ENCODE data around the gene CPLANE2. TPM values are rescaled to one million over a fixed set of nuclear protein-coding genes. Genes with fewer than 3 reads are reported as not detected.
"Not testable (repeated sequence)": the region's sequence is repeated elsewhere in the genome, so short reads cannot be mapped to it uniquely, and the experiment has no call there.

The CPLANE2 gene
- total RNA-seq, 2 experiments from 2014 or later = 6.4 to 6.8 TPM

- Mint-ChIP-seq H3K4me1 (peaks cover 6% of the 10 kb centered on the region), H3K27ac (no peak overlapping the region), H3K9me3 (no peaks in the 10 kb centered on the region), H3K4me3 (no peak overlapping the region), H3K36me3 (ENCODE audit: low read depth) (peaks cover 2% of the 10 kb centered on the region), H3K27me3 (peaks cover 2% of the 10 kb centered on the region)
- DNase-seq = no peak
- POLR2A ChIA-PET = interaction anchor here (0.6 kb wide), 1 partner anchor 28 kb away, joined by 7 read pairs; no protein-coding TSS in a partner anchor
- CTCF ChIA-PET = interaction anchor here (1.3 to 2.2 kb wide), 2 partner anchors 66 to 120 kb away, joined by 3 to 9 read pairs; no protein-coding TSS in a partner anchor
Measured at GRCh38 chr1:16199157-16199501, 37.9 kb downstream of the CPLANE2 start.

GRCh38 chr1:16198444-16199156 lies 38.4 kb downstream of the CPLANE2 start:
- no peak overlapping the region for H3K27ac Mint-ChIP-seq
- CTCF ChIA-PET = interaction anchor here (0.6 to 2.2 kb wide), 3 partner anchors 66 to 354 kb away, joined by 3 to 9 read pairs (median 4); no protein-coding TSS in a partner anchor
- no peak for DNase-seq
- H3K4me3 Mint-ChIP-seq = no peak overlapping the region
- peaks cover 2% of the 10 kb centered on the region for H3K27me3 Mint-ChIP-seq
- POLR2A ChIA-PET = interaction anchor here (0.6 kb wide), 1 partner anchor 29 kb away, joined by 7 read pairs; no protein-coding TSS in a partner anchor
- peaks cover 6% of the 10 kb centered on the region for H3K4me1 Mint-ChIP-seq
- no peaks in the 10 kb centered on the region for H3K9me3 Mint-ChIP-seq
- H3K36me3 Mint-ChIP-seq (ENCODE audit: low read depth) = peaks cover 2% of the 10 kb centered on the region

- DNase-seq = no peak
- H3K9me3 Mint-ChIP-seq = no peaks in the 10 kb centered on the region
- ChIA-PET POLR2A (no interaction called here), CTCF (no interaction called here)
- H3K4me3 Mint-ChIP-seq = no peak overlapping the region
- H3K4me1 Mint-ChIP-seq = peaks cover 6% of the 10 kb centered on the region
- peaks cover 2% of the 10 kb centered on the region for H3K27me3 Mint-ChIP-seq
- no peaks in the 10 kb centered on the region for H3K36me3 Mint-ChIP-seq (ENCODE audit: low read depth)
- no peak overlapping the region for H3K27ac Mint-ChIP-seq
Measured at GRCh38 chr1:16196874-16197273, 40.1 kb downstream of the CPLANE2 start.

- H3K27me3 Mint-ChIP-seq; H3K36me3 Mint-ChIP-seq (ENCODE audit: low read depth); H3K9me3 Mint-ChIP-seq; H3K4me1 Mint-ChIP-seq; H3K4me3 Mint-ChIP-seq; POLR2A ChIA-PET; DNase-seq; CTCF ChIA-PET: not testable (repeated sequence)
- H3K27ac Mint-ChIP-seq = peak overlapping the region; percentile 47
Measured at GRCh38 chr1:16196139-16196538, 40.8 kb downstream of the CPLANE2 start.

- no peak for DNase-seq
- peaks cover 6% of the 10 kb centered on the region for H3K4me1 Mint-ChIP-seq
- H3K27ac Mint-ChIP-seq = no peak overlapping the region
- H3K4me3 Mint-ChIP-seq = no peak overlapping the region
- POLR2A ChIA-PET = no interaction called here
- H3K27me3 Mint-ChIP-seq = peaks cover 7% of the 10 kb centered on the region
- H3K9me3 Mint-ChIP-seq = no peaks in the 10 kb centered on the region
- no peaks in the 10 kb centered on the region for H3K36me3 Mint-ChIP-seq (ENCODE audit: low read depth)
- CTCF ChIA-PET = no interaction called here
Measured at GRCh38 chr1:16195518-16195905, 41.5 kb downstream of the CPLANE2 start.

- H3K9me3 Mint-ChIP-seq = no peaks in the 10 kb centered on the region
- peaks cover 8% of the 10 kb centered on the region for H3K27me3 Mint-ChIP-seq
- no peak overlapping the region for H3K4me3 Mint-ChIP-seq
- ChIA-PET POLR2A (no interaction called here), CTCF (interaction anchor here (2.5 kb wide), 1 partner anchor 109 kb away, joined by 10 read pairs; no protein-coding TSS in a partner anchor)
- no peak for DNase-seq
- peaks cover 4% of the 10 kb centered on the region for H3K4me1 Mint-ChIP-seq
- no peaks in the 10 kb centered on the region for H3K36me3 Mint-ChIP-seq (ENCODE audit: low read depth)
- H3K27ac Mint-ChIP-seq = no peak overlapping the region
Measured at GRCh38 chr1:16191916-16192546, 45.0 kb downstream of the CPLANE2 start.

GRCh38 chr1:16191309-16191708 lies 45.7 kb downstream of the CPLANE2 start:
- ChIA-PET CTCF (interaction anchor here (0.8 to 2.5 kb wide), 4 partner anchors 11 to 118 kb away, joined by 3 to 10 read pairs (median 4); partner anchors contain the start of gene FAM131C), POLR2A (no interaction called here)
- Mint-ChIP-seq H3K4me3 (no peak overlapping the region), H3K9me3 (no peaks in the 10 kb centered on the region), H3K4me1 (peaks cover 4% of the 10 kb centered on the region), H3K36me3 (ENCODE audit: low read depth) (no peaks in the 10 kb centered on the region), H3K27ac (no peak overlapping the region), H3K27me3 (peaks cover 8% of the 10 kb centered on the region)
- DNase-seq = no peak

- POLR2A ChIA-PET = no interaction called here
- CTCF ChIA-PET = interaction anchor here (0.6 to 2.5 kb wide), 6 partner anchors 15 to 123 kb away, joined by 3 to 11 read pairs (median 6); partner anchors contain the start of gene FAM131C
Measured at GRCh38 chr1:16189921-16190621, 46.9 kb downstream of the CPLANE2 start.

GRCh38 chr1:16189003-16189402 lies 48.0 kb downstream of the CPLANE2 start:
- Mint-ChIP-seq H3K9me3 (no peaks in the 10 kb centered on the region), H3K36me3 (ENCODE audit: low read depth) (no peaks in the 10 kb centered on the region), H3K4me3 (no peak overlapping the region), H3K27me3 (peaks cover 6% of the 10 kb centered on the region), H3K27ac (no peak overlapping the region), H3K4me1 (peaks cover 4% of the 10 kb centered on the region)
- POLR2A ChIA-PET = no interaction called here
- CTCF ChIA-PET = interaction anchor here (0.5 to 2.0 kb wide), 7 partner anchors 56 to 116 kb away, joined by 3 to 11 read pairs (median 4); partner anchors contain the start of gene FAM131C
- no peak for DNase-seq

More at GRCh38 chr1:16189921-16190621, 46.9 kb downstream of the CPLANE2 start:
- H3K4me1 Mint-ChIP-seq = peaks cover 4% of the 10 kb centered on the region
- no peak for DNase-seq
- no peak overlapping the region for H3K27ac Mint-ChIP-seq
- H3K9me3 Mint-ChIP-seq = no peaks in the 10 kb centered on the region
- H3K27me3 Mint-ChIP-seq = peaks cover 8% of the 10 kb centered on the region
- no peaks in the 10 kb centered on the region for H3K36me3 Mint-ChIP-seq (ENCODE audit: low read depth)
- H3K4me3 Mint-ChIP-seq = no peak overlapping the region

GRCh38 chr1:16187748-16188401 lies 49.1 kb downstream of the CPLANE2 start:
- Mint-ChIP-seq H3K4me3 (no peak overlapping the region), H3K27me3 (peaks cover 6% of the 10 kb centered on the region), H3K36me3 (ENCODE audit: low read depth) (no peaks in the 10 kb centered on the region), H3K9me3 (no peaks in the 10 kb centered on the region), H3K4me1 (peaks cover 4% of the 10 kb centered on the region), H3K27ac (no peak overlapping the region)
- DNase-seq = peak; percentile 77
- ChIA-PET CTCF (interaction anchor here (0.6 to 1.7 kb wide), 7 partner anchors 26 to 112 kb away, joined by 3 to 11 read pairs (median 4); no protein-coding TSS in a partner anchor), POLR2A (no interaction called here)

- peaks cover 4% of the 10 kb centered on the region for H3K4me1 Mint-ChIP-seq
- no peak overlapping the region for H3K27ac Mint-ChIP-seq
- no peaks in the 10 kb centered on the region for H3K9me3 Mint-ChIP-seq
- H3K27me3 Mint-ChIP-seq = peaks cover 6% of the 10 kb centered on the region
- H3K36me3 Mint-ChIP-seq (ENCODE audit: low read depth) = no peaks in the 10 kb centered on the region
- CTCF ChIA-PET = interaction anchor here (0.5 to 1.7 kb wide), 8 partner anchors 25 to 282 kb away, joined by 3 to 15 read pairs (median 4); partner anchors contain the start of gene ARHGEF19
- POLR2A ChIA-PET = no interaction called here
- no peak overlapping the region for H3K4me3 Mint-ChIP-seq
- no peak for DNase-seq
Measured at GRCh38 chr1:16186655-16187235, 50.2 kb downstream of the CPLANE2 start.
